GM15510 (cell line): ENCODE results near the gene KIAA2012.

Source experiments
- POLR2A ChIP-seq: IDR thresholded peaks from 3 replicates; pipeline ENCODE4 v1.6.1; 2011; ENCODE audit warnings: borderline replicate concordance; ENCODE audit not compliant: insufficient read length; ENCODE audit errors: extremely low read depth

The KIAA2012 gene

DNA sequence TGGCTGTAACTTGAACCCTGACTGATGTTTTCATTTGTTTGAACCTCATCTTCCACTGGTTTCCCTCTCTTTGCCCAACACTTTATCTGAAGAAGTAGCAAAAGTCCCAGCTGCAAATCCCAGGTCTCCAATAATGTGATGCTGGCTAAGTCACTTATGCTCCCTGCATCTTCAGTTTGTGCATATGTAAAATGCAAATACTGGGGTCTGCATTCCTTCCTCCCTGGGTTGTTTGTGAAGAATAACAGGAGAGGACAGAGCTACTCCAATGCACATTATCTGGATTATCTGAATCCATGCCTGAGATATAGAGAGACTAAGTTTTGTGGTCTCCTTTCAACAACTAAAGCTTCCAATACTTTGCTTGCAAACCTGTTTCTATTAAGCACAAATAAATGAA lies 22.2 kb downstream of the KIAA2012 start:
- no peak for TF ChIP-seq POLR2A

DNA sequence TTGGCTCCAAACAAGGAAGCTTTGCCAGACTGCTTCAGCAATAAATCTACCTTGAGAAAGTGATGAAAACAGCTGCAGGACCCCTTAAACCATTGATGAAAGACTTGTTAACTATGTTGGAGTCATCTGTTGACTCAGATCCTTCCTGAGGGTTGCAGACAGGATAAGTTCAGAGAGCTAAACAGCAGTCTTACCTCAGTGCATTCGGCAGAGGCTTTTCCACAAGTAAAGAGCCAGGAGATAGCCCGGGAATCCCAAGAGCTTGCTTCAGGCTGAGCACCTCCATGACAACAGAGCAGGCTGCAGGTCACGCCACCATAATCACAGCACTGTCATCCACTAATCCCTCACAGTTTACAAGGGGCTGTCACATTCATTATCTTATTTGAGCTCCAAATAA lies 23.7 kb downstream of the KIAA2012 start:
- no peak for TF ChIP-seq POLR2A

DNA sequence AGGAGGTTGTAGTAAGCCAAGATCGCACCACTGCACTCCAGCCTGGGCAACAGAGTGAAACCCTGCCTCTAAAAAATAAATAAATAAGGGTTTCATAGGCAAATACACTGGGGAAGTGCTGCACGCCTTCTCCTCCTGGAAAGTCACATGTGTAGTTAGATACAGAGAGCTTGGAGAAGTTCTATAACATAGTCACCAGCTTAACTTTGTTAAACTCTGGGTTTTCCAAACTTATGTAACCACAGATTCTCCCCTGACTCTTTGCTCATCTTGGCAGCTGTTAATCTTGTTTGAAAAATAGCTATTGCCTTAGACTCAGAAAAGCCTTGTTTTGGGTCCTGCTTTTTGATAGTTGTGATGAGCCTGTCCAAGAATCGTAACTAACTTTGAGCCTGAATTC lies 25.2 kb downstream of the KIAA2012 start:
- no peak for TF ChIP-seq POLR2A

DNA sequence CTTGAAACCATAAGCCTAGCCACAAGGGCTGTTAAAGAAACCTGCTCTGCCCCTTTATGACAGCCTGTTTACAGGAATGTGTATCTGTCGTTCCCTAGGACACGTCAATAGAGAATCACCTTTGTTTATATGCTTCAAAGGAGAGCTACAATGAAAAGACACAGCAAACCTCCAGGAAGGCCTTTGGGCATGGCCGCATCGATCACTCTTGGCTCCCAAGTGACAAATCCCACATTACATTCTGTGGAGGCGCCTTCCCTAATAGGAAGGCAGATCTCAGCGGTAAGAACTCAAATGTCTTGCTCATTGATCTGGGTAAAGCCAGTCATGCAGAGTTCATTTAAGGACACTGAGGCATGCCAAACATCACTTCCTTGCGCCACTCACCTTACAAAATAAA lies 26.5 kb downstream of the KIAA2012 start:
- TF ChIP-seq POLR2A, result no peak

DNA sequence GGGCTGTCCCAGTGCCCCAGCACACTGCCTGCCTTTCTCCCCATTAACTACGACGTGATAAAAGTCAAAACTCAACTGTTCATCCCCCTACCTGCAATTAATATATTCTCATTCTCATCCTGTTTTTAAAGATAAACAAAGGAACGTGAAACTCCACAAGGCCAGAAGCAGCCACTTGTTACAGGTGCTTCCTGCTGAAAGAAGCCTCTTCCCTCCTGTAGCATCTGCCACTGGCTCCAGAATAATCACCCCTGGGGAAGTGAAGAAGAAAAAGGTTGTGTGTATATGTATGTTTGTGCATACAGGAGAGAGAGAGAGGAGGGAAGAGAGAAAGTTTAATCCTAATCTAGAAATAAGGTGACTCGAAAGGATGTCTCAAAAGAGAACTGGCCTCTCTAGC lies 27.1 kb downstream of the KIAA2012 start:
- TF ChIP-seq POLR2A, result no peak

DNA sequence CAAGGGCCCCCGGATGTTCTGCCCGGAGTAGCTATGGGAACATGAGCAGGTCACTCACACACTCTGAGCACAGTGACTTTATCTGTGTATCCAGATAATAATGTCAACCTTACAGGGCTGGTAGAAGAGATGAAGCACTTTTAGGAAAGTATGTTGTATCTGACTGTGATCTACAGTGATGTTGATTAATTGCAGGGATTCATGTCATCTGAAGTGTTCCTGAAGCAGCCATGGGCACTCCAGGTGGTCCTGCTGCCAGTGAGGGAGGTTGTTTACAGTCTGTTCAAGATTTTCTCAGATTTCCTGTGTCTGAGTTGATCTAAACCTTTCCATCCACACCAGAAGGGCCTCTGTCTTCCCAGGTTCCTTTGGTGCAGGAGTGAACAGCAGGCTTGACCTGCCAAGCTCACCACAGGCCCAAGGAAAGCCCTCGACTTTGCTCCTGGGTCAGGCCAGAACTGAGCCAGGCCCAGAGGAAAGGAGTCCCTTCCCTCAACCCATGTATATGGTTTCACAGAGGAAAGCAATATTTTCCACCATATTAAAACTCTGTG lies 28.0 kb downstream of the KIAA2012 start:
- TF ChIP-seq POLR2A, result no peak

DNA sequence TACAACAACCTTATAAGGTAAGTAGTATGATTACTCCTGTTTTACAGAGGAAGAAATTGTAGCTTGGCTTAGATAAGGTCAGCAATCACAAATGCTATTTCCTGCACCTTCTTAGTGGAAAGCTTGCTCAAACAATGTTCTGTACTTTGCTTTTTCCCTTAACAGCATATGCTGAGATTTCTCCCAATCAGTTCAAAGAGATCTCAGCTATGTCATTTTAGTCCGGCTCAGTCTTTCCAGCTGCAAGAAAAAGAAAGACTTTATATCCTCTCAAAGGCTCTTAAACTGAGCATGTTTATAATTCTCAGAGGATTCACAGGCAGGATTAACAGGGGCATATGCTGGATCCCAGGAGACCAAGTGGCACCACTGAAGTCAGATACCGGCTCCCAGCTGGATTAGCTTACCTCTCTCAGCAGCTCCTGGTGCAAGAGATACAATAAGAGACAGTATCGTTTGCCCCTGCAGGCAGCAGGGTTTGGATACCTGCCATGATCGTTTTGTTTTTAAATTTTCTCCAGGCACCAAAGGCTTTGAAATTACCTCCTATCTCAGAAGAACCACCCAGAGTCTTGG lies 29.5 kb downstream of the KIAA2012 start:
- TF ChIP-seq POLR2A, result no peak

DNA sequence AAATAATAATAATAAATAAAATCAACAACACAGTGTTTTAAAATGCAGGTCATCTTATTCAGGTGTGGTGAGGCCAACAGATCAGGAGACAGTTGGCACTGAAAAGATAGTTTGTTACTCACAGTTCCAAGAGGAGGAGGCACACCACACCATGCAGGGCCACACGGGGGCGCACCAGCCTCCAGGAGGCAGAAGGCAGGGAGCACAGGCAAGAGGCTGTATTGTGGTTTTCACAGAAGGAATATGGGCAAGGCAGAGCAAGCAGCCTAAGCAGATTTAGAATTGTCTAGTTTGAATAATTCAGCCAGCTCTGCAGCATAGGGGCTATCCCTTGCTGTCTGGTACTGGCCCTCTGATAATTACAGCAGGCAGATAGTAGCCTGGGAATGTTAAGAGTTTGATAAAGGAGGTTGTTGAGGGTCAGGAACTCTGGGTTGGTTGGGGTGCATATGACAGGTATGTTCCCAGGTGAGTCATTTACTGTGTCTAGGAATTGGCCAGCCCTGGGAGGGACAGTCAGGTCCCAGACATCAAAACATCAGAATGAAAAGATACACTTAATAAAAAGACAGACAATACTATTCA lies 31.3 kb downstream of the KIAA2012 start:
- TF ChIP-seq POLR2A, result no peak

DNA sequence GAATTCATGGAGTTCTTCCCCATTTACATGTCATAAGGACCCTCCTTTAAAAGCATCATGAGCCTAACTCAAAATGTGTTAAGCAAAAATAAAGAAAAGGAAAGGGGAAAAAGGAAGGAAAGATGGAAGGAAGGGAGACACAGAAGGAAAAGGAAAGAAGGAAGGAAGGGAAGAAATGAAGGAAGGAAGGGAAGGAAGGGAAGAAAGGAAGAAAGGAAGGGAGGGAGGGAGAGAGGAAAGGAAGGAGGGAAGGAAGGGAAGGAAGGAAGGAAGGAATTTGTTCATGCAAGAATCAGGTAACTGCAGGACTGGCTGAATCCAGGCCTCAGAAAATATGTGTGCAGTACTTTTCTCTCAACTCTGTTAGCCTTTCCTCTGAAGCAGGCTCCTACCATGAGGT lies 32.0 kb downstream of the KIAA2012 start:
- TF ChIP-seq POLR2A, result no peak

DNA sequence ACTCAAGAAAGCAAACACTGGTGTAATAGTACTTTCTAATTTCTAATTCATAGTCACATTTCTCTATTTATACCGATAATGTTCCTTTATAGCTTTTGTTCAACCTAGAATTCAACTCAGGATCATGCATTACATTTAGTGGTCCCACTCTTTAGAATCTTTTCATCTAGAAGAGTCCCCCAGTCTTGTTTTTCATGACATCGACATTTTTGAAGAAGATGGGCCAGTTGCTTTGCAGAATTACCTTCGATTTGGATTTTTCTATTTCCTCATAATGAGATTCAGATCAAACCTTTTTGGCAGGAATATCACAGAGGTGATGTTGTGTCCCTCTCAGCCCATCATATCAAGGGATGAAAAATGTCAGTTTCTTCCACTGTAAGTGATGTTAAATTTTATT lies 35.3 kb downstream of the KIAA2012 start:
- TF ChIP-seq POLR2A, result no peak

DNA sequence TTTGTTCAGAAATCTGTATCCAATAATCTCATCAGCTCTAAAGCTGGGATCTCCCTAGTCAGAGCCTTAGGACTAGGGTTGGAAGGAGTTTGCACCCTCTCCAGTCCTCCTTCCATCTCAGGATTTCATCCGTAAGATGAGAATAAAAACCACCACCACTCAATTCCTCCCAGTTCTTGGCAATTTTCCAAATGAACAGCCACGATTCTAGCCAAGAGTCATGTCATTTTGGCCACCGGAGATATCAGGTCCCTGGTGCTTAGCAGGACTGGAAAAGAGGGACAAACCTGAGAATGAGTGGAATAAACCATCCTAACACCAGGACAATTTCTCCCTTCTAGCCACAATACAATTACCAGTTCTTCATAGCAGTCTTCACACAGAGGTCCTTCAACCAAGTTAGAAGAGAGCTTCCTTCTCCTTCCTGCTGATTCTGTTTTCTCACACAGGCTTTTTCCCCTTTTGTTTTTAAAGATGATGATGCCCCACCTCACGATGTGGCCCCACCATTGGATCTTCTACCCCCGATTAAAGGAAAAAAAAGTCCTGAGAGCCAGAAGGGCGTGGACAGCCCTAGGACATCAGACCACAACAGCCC lies 36.2 kb downstream of the KIAA2012 start:
- no peak for TF ChIP-seq POLR2A

DNA sequence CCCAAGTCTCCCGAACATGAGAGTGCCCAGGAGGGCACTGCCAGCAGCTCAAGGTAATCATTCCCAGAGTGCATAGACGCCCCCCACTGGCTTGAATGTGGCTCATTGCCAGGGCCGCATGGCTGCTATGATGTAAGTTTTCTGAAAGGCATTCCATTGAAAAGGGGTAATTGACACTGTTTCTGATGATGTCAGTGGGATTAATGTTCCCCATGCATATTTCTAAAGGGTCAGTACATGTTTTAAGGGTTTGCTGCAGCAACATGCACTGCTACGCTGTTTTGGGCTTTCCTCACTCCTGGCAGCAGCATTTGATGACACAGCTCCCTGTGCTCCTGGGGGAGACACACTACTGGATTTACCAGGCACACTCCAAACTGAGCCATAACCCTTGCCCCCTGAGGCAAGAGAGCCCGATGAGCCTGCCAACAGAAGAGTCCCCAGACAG lies 36.7 kb downstream of the KIAA2012 start:
- no peak for TF ChIP-seq POLR2A

DNA sequence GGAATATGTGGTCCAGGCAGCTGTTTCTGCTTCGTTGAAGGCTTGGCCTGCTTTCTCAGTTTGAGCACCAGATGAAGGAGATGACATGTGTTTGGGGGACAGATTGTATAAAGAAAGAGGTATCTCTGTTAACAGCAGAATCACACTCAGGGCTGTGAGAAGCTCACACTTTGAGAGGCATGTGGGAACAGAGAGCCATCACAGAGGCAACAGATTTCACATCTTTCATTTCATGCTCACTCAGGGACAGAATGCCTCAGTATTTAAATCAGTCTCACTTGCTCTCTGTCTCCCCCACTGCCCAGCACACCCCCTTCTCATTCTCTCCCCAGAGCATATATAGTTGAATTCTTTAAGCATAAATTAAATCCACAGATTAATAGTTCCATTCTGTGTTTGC lies 37.4 kb downstream of the KIAA2012 start:
- TF ChIP-seq POLR2A, result no peak

DNA sequence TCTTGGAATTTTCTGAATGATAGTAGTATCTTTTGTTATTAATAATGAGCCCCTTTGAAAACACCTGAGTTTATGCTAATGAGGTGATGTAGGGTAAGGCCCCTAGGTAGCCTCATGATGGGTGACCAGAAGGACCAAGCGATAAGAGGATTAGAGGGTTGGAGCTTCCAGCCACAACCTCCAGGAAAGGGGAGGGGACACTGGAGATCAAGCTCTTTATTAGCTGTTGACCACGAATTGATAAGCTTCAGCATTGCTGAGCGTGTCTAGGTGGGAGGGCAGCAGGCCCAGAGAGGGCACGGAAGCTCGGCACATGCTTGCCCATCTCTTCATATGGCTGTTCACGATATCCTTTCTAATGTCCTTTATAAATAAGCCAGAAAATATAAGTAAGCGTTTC lies 39.0 kb downstream of the KIAA2012 start:
- TF ChIP-seq POLR2A, result no peak

DNA sequence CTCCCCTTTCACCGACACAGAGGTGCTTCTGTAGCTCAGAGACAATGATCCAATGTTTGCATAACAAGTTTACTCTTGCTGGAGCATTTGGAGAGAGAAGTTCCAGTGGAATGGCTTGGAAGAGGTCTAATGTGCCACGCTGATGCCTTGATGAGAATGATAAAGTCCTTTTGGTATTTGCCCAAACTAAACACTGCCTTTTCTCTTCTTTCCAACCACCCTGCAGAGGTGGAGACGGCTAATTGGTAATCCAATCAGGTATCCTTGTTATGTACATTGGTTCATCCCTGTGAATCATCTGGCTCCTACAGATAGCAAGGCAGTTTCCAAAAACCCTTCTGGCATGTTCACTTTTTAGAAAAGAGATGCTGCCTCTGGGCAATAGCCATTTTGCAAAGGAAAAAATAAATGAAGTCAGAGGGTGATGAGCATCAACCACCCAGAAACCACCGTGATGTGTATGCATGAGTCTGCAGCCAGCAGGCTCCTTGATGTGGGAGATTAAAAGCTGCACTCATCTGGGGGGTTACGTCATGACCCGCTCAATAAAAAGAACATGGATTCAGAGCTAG lies 40.6 kb downstream of the KIAA2012 start:
- TF ChIP-seq POLR2A, result no peak

DNA sequence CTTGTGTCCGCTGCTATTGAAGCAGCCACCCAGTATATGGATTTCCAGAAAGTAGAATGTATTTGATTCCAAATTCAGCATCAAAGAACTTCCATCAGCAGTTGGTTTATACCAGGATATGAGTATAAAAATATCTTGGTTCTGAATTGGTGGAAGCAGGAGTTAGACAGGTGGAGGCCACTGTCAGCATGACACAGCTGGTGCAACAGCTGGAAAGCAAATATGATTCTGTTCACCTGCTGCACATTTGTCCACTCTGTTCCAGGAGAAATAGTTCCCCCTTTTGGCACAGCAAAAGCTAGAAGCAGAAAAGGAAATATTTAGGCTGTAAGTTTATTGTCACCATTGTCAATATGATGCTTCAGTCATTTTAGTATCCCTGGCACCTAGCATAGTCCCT lies 41.2 kb downstream of the KIAA2012 start:
- no peak for TF ChIP-seq POLR2A

DNA sequence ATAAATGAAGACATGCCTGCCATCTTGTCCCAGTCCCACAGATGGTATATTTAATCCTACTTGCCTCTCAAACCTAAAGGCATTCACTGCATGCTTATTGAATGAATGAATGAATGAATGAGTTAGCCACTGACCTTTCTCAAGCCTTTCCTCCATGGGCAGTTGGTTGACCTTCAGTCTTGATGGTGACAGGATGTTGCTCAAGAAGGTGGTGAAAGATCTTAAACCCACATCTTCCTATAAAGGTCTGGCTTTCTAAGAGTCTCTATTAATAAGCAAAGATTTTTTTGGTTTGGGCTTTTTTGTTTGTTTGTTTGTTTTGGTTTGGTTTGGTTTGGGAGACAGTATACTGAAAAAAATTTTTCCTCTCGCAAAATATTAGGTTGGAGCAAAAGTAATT lies 41.7 kb downstream of the KIAA2012 start:
- no peak for TF ChIP-seq POLR2A

DNA sequence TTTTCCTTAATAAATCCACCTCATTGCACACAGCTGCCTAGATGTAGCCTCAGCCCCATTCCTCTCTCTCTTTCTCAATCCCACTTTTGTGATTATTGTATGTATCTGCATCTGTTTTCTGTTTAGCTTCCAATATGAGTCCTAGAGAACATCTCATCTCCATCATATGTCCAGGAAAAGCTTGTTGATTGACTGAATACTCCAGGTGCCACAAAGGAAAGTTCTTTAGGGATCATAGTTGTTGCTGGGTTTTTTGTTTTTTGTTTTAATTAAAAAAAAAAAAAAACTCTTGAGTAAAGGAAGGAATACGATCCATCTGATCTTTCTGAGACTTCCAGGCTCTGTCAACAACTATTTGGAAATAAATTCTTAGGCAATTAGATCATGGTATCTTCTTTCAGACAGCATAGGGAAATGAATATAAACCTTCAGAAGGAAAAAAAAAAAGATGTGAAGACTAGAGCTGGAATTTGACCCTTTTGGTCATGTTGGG lies 42.5 kb downstream of the KIAA2012 start:
- no peak for TF ChIP-seq POLR2A
